Measurements from ENCODE around the gene ALG5. TPM values are rescaled to one million over a fixed set of nuclear protein-coding genes. Genes with fewer than 3 reads are reported as not detected.

The ALG5 gene
- total RNA-seq, 1 donor from 2014 or later, result 32.1 TPM

GRCh38 chr13:36986462-36987240, 12.5 kb downstream of the ALG5 start:
- Mint-ChIP-seq H3K27me3 (ENCODE audit: low read depth) (no peaks in the 10 kb centered on the region), H3K4me3 (ENCODE audit: unreplicated experiment) (no peak overlapping the region), H3K9me3 (ENCODE audit: low read depth) (no peaks in the 10 kb centered on the region), H3K36me3 (ENCODE audit: low read depth) (peaks cover 38% of the 10 kb centered on the region), H3K4me1 (ENCODE audit: low read depth) (peaks cover 8% of the 10 kb centered on the region), H3K27ac (ENCODE audit: unreplicated experiment) (peak overlapping the region; percentile 13)
- no peak for TF ChIP-seq CTCF (IDR thresholded peaks at IDR 0.05)
- no peak for DNase-seq (ENCODE audit: low spot score)

- Mint-ChIP-seq H3K36me3 (ENCODE audit: low read depth) (peaks cover 12% of the 10 kb centered on the region), H3K4me3 (ENCODE audit: unreplicated experiment) (no peak overlapping the region), H3K9me3 (ENCODE audit: low read depth) (no peaks in the 10 kb centered on the region), H3K27me3 (ENCODE audit: low read depth) (no peaks in the 10 kb centered on the region), H3K27ac (ENCODE audit: unreplicated experiment) (peak overlapping the region; percentile 0), H3K4me1 (ENCODE audit: low read depth) (peaks cover 2% of the 10 kb centered on the region)
- TF ChIP-seq CTCF (IDR thresholded peaks at IDR 0.05), result peak; percentile 89
- DNase-seq (ENCODE audit: low spot score), result no peak
Observed at GRCh38 chr13:36981156-36981743, 17.9 kb downstream of the ALG5 start.

GRCh38 chr13:36979361-36980050, 19.6 kb downstream of the ALG5 start:
- H3K4me1 Mint-ChIP-seq (ENCODE audit: low read depth), result peaks cover 2% of the 10 kb centered on the region
- no peak for TF ChIP-seq CTCF (IDR thresholded peaks at IDR 0.05)
- H3K4me3 Mint-ChIP-seq (ENCODE audit: unreplicated experiment), result no peak overlapping the region
- H3K36me3 Mint-ChIP-seq (ENCODE audit: low read depth), result peaks cover 15% of the 10 kb centered on the region
- H3K27me3 Mint-ChIP-seq (ENCODE audit: low read depth), result no peaks in the 10 kb centered on the region
- no peak for DNase-seq (ENCODE audit: low spot score)
- H3K27ac Mint-ChIP-seq (ENCODE audit: unreplicated experiment), result no peak overlapping the region
- peaks cover 5% of the 10 kb centered on the region for H3K9me3 Mint-ChIP-seq (ENCODE audit: low read depth)

GRCh38 chr13:36975172-36975571, 24.0 kb downstream of the ALG5 start:
- Mint-ChIP-seq H3K9me3 (ENCODE audit: low read depth) (peaks cover 15% of the 10 kb centered on the region), H3K36me3 (ENCODE audit: low read depth) (peaks cover 29% of the 10 kb centered on the region), H3K4me3 (ENCODE audit: unreplicated experiment) (no peak overlapping the region), H3K27me3 (ENCODE audit: low read depth) (no peaks in the 10 kb centered on the region), H3K27ac (ENCODE audit: unreplicated experiment) (no peak overlapping the region), H3K4me1 (ENCODE audit: low read depth) (no peaks in the 10 kb centered on the region)
- no peak for DNase-seq (ENCODE audit: low spot score)
- no peak for TF ChIP-seq CTCF (IDR thresholded peaks at IDR 0.05)

- no peak for DNase-seq (ENCODE audit: low spot score)
- Mint-ChIP-seq H3K9me3 (ENCODE audit: low read depth) (peaks cover 15% of the 10 kb centered on the region), H3K36me3 (ENCODE audit: low read depth) (peaks cover 32% of the 10 kb centered on the region), H3K27ac (ENCODE audit: unreplicated experiment) (no peak overlapping the region), H3K4me1 (ENCODE audit: low read depth) (no peaks in the 10 kb centered on the region), H3K4me3 (ENCODE audit: unreplicated experiment) (no peak overlapping the region), H3K27me3 (ENCODE audit: low read depth) (no peaks in the 10 kb centered on the region)
- TF ChIP-seq CTCF (IDR thresholded peaks at IDR 0.05), result no peak
Observed at GRCh38 chr13:36973621-36974295, 25.4 kb downstream of the ALG5 start.
